ENCODE measurements around the gene PPP6R3.

GRCh38 chr11:68610452-68611116 is 150.0 kb downstream of the PPP6R3 start:
- TF ChIP-seq POLR2A (IDR thresholded peaks at IDR 0.05) (no peak), CTCF (IDR thresholded peaks at IDR 0.05) (no peak)

All from uterus (tissue), 2 donors.